ENCODE results near the gene SPOCK1.

SPOCK1 gene

GRCh38 chr5:137300411-137301240, 198.5 kb downstream of the SPOCK1 start:
- peak in 1 of 58 donors; percentile 16 for DNase-seq

- DNase-seq, result peak in 11 of 58 donors; percentile 11 to 54 (median 31)
Observed at GRCh38 chr5:137296213-137296781, 202.8 kb downstream of the SPOCK1 start.

- DNase-seq, result no peak
Observed at GRCh38 chr5:137294604-137295003, 204.5 kb downstream of the SPOCK1 start.

GRCh38 chr5:137292461-137293027, 206.6 kb downstream of the SPOCK1 start:
- no peak for DNase-seq

GRCh38 chr5:137291436-137291835, 207.7 kb downstream of the SPOCK1 start:
- no peak for DNase-seq

GRCh38 chr5:137291031-137291430, 208.1 kb downstream of the SPOCK1 start:
- DNase-seq, result no peak

- DNase-seq, result no peak
Observed at GRCh38 chr5:137290373-137290772, 208.8 kb downstream of the SPOCK1 start.

- no peak for DNase-seq
Observed at GRCh38 chr5:137289856-137290255, 209.3 kb downstream of the SPOCK1 start.

GRCh38 chr5:137287569-137287968, 211.6 kb downstream of the SPOCK1 start:
- DNase-seq, result no peak

GRCh38 chr5:137286025-137286610, 213.0 kb downstream of the SPOCK1 start:
- DNase-seq, result no peak

GRCh38 chr5:137283801-137284200, 215.3 kb downstream of the SPOCK1 start:
- no peak for DNase-seq

- DNase-seq, result no peak
Observed at GRCh38 chr5:137282216-137282615, 216.9 kb downstream of the SPOCK1 start.

- no peak for DNase-seq
Observed at GRCh38 chr5:137281201-137281600, 217.9 kb downstream of the SPOCK1 start.

- no peak for DNase-seq
Observed at GRCh38 chr5:137280656-137281055, 218.5 kb downstream of the SPOCK1 start.

GRCh38 chr5:137279521-137280231, 219.4 kb downstream of the SPOCK1 start:
- DNase-seq, result no peak

- no peak for DNase-seq
Observed at GRCh38 chr5:137278476-137278875, 220.7 kb downstream of the SPOCK1 start.

- DNase-seq, result no peak
Observed at GRCh38 chr5:137275083-137275482, 224.0 kb downstream of the SPOCK1 start.

- no peak for DNase-seq
Observed at GRCh38 chr5:137273511-137273910, 225.6 kb downstream of the SPOCK1 start.

GRCh38 chr5:137272831-137273230, 226.3 kb downstream of the SPOCK1 start:
- no peak for DNase-seq

GRCh38 chr5:137269946-137270345, 229.2 kb downstream of the SPOCK1 start:
- no peak for DNase-seq

- DNase-seq, result no peak
Observed at GRCh38 chr5:137269274-137269673, 229.9 kb downstream of the SPOCK1 start.

GRCh38 chr5:137268646-137269045, 230.5 kb downstream of the SPOCK1 start:
- no peak for DNase-seq
